ENCODE data around the gene TAOK3. TPM values are rescaled to one million over a fixed set of nuclear protein-coding genes. Genes with fewer than 3 reads are reported as not detected.

The TAOK3 gene
- total and polyA plus RNA-seq, 9 of the 15 experiments (the other 6 are each of a cell fraction or from before 2014, with no cell fraction given) = 24.3 to 83.5 (median 47.1) TPM

GRCh38 chr12:118183155-118183554 is 189.6 kb downstream of the TAOK3 start:
- Histone ChIP-seq H3K4me3 (no peak overlapping the region), H3K36me3 (ENCODE audit: control insufficient read depth, insufficient read depth, low read length) (peaks cover 37% of the 10 kb centered on the region; the same call in 2 of the 3 replicates), H3K27me3 (ENCODE audit: control insufficient read depth in 2 of 2, insufficient read depth in 2 of 2, low read length in 2 of 2) (no peaks in the 10 kb centered on the region), H4K20me1 (replicated peaks; ENCODE audit: control insufficient read depth, insufficient read depth, low read length) (no peaks in the 10 kb centered on the region), H3K9ac (ENCODE audit: insufficient read depth in 1 of 2, low read depth in 2 of 2, low read length in 2 of 2) (no peak overlapping the region), H3K4me1 (replicated peaks in 1 of 2; ENCODE audit: control insufficient read depth in 2 of 2, insufficient read depth in 2 of 2, low read length in 2 of 2) (peaks cover 0 to 8% of the 10 kb centered on the region in 2 experiments; a peak in 2 of 5 replicates), H3K9me3 (replicated peaks; ENCODE audit: control insufficient read depth, insufficient read depth, low read depth, low read length) (no peaks in the 10 kb centered on the region), H3K79me2 (ENCODE audit: control insufficient read depth, insufficient read depth, low read length) (no peaks in the 10 kb centered on the region), H2AFZ (ENCODE audit: low read depth, low read length) (no peak overlapping the region), H3K4me2 (ENCODE audit: insufficient read depth, low read length) (no peak overlapping the region), H3K9me1 (ENCODE audit: control insufficient read depth, insufficient read depth, low read length) (no peaks in the 10 kb centered on the region), H3K27ac (ENCODE audit: extremely low read depth, low read depth, low read length) (peak overlapping the region; percentile 29; the same call in 1 of the 3 replicates)
- ATAC-seq (no peak), FAIRE-seq (no peak), DNase-seq (ENCODE audit: extremely low read depth in 1 of 4, low spot score in 3 of 4) (no peak)
- CTCF ChIA-PET (ENCODE audit: low intra/inter-chr PET ratio) = interaction anchor here (3.5 kb wide), 1 partner anchor 193 kb away, joined by 62 read pairs; the partner anchor contains the start of gene SUDS3
- TF ChIP-seq NFYB (IDR thresholded peaks at IDR 0.05; ENCODE audit: extremely low read depth, insufficient read length) (no peak), ZNF280B (CRISPR knock-in tag; IDR thresholded peaks at IDR 0.05) (no peak), STAT6 (CRISPR knock-in tag; IDR thresholded peaks at IDR 0.05) (no peak), HDAC6 (IDR thresholded peaks at IDR 0.05; ENCODE audit: low read depth, low read length) (no peak), ZNF583 (CRISPR knock-in tag; IDR thresholded peaks at IDR 0.05) (no peak), DDX20 (tag; IDR thresholded peaks at IDR 0.05; ENCODE audit: low read depth) (no peak)
- POLR2A ChIA-PET = interaction anchor here (0.6 to 2.7 kb wide), 4 partner anchors 16 to 303 kb away, joined by 3 to 14 read pairs (median 3); partner anchors contain the start of gene SUDS3
- BruUV-seq (replicated peaks) = no TSS peak
- in situ Hi-C loops (cut with MboI) = loop anchor here (25.0 kb wide), 1 partner anchor 179 kb away; the partner anchor contains the start of gene TAOK3
- intact Hi-C loops (cut with micrococcal nuclease) = loop anchor here (5.0 to 10.0 kb wide), 2 partner anchors 61 to 308 kb away; no protein-coding TSS in a partner anchor

All from K562 (cell line).